H9 (cell line): ENCODE measurements around the gene MYL3. TPM values are rescaled to one million over a fixed set of nuclear protein-coding genes. Genes with fewer than 3 reads are reported as not detected.

Source experiments
- DNase-seq: peaks from one replicate; pipeline ENCODE4 v3.0.0-alpha.2; 2017
- H2AFZ ChIP-seq: one replicate; pipeline ENCODE4 v1.6.1; 2013; ENCODE audit warnings: mild to moderate bottlenecking, low read length, control low read depth, moderate library complexity
- H2AK5ac ChIP-seq: 2 replicates; pipeline ENCODE4 v1.6.1; 2013; ENCODE audit warnings: low read length, control low read depth, mixed read lengths; ENCODE audit not compliant: insufficient read length
- H2BK120ac ChIP-seq: one replicate; pipeline ENCODE4 v1.6.1; 2013; ENCODE audit warnings: low read depth, mild to moderate bottlenecking, low read length, control low read depth, inconsistent platforms; ENCODE audit not compliant: poor library complexity, severe bottlenecking
- H2BK12ac ChIP-seq: 2 replicates; pipeline ENCODE4 v1.6.1; 2013; ENCODE audit warnings: low read length, control low read depth, mixed read lengths, low read depth; ENCODE audit not compliant: insufficient read length
- H2BK15ac ChIP-seq: 2 replicates; pipeline ENCODE4 v1.6.1; 2013; ENCODE audit warnings: low read depth, low read length, control low read depth
- H2BK20ac ChIP-seq: one replicate; pipeline ENCODE4 v1.6.1; 2013; ENCODE audit warnings: low read depth, mild to moderate bottlenecking, low read length, control low read depth, inconsistent platforms; ENCODE audit not compliant: poor library complexity, severe bottlenecking
- H2BK5ac ChIP-seq: 2 replicates; pipeline ENCODE4 v1.6.1; 2013; ENCODE audit warnings: low read length, control low read depth, mixed read lengths; ENCODE audit not compliant: insufficient read length
- H3K14ac ChIP-seq: 2 replicates; pipeline ENCODE4 v1.6.1; 2013; ENCODE audit warnings: low read length, control low read depth; ENCODE audit not compliant: insufficient read depth
- H3K18ac ChIP-seq: 2 replicates; pipeline ENCODE4 v1.6.1; 2013; ENCODE audit warnings: low read depth, mild to moderate bottlenecking, mixed read lengths, low read length, control low read depth; ENCODE audit not compliant: insufficient read length
- H3K23ac ChIP-seq: 2 replicates; pipeline ENCODE4 v1.6.1; 2013; ENCODE audit warnings: low read length, control low read depth, mixed read lengths, low read depth; ENCODE audit not compliant: insufficient read length
- H3K23me2 ChIP-seq: 2 replicates; pipeline ENCODE4 v1.6.1; 2013; ENCODE audit warnings: low read depth, mild to moderate bottlenecking, mixed read lengths, low read length, control low read depth; ENCODE audit not compliant: insufficient read length, poor library complexity, severe bottlenecking
- H3K27ac ChIP-seq: 2 replicates; pipeline ENCODE4 v1.5.1; 2013; ENCODE audit warnings: low read length, control low read depth, mixed read lengths, low read depth; ENCODE audit not compliant: insufficient read length
- H3K27me3 ChIP-seq: 2 replicates; pipeline ENCODE4 v1.6.1; 2013; ENCODE audit warnings: low read length, control low read depth, inconsistent platforms; ENCODE audit not compliant: insufficient read depth
- H3K4ac ChIP-seq: 2 replicates; pipeline ENCODE4 v1.6.1; 2013; ENCODE audit warnings: low read depth, mild to moderate bottlenecking, control low read depth, inconsistent platforms, low read length, moderate library complexity
- H3K4me1 ChIP-seq: 2 replicates; pipeline ENCODE4 v1.6.1; 2013; ENCODE audit warnings: low read length, control low read depth, inconsistent platforms; ENCODE audit not compliant: insufficient read depth
- H3K4me2 ChIP-seq: 2 replicates; pipeline ENCODE4 v1.6.1; 2013; ENCODE audit warnings: low read length, control low read depth, mixed read lengths; ENCODE audit not compliant: insufficient read length, insufficient read depth
- H3K56ac ChIP-seq: 2 replicates; pipeline ENCODE4 v1.6.1; 2013; ENCODE audit warnings: low read depth, mild to moderate bottlenecking, mixed read lengths, low read length, control low read depth; ENCODE audit not compliant: insufficient read length
- H3K79me1 ChIP-seq: 2 replicates; pipeline ENCODE4 v1.6.1; 2013; ENCODE audit warnings: low read depth, mild to moderate bottlenecking, moderate library complexity, low read length, control low read depth, inconsistent platforms; ENCODE audit not compliant: insufficient read depth, poor library complexity, severe bottlenecking
- H3K79me2 ChIP-seq: 2 replicates; pipeline ENCODE4 v1.6.1; 2013; ENCODE audit warnings: low read length, control low read depth, inconsistent platforms; ENCODE audit not compliant: insufficient read depth
- H3K9ac ChIP-seq: 2 replicates; pipeline ENCODE4 v1.6.1; 2013; ENCODE audit warnings: low read length, control low read depth, mixed read lengths; ENCODE audit not compliant: insufficient read length; ENCODE audit errors: extremely low read depth
- H3K9me3 ChIP-seq: one replicate; pipeline ENCODE4 v1.6.1; 2013; ENCODE audit warnings: low read depth, low read length, inconsistent platforms; ENCODE audit not compliant: control insufficient read depth
- H3T11ph ChIP-seq: one replicate; pipeline ENCODE4 v1.6.1; 2013; ENCODE audit warnings: mild to moderate bottlenecking, low read length, control low read depth, inconsistent platforms
- H4K20me1 ChIP-seq: one replicate; pipeline ENCODE4 v1.6.1; 2013; ENCODE audit not compliant: control insufficient read depth, insufficient read length, insufficient read depth
- H4K5ac ChIP-seq: 2 replicates; pipeline ENCODE4 v1.6.1; 2013; ENCODE audit warnings: low read depth, mild to moderate bottlenecking, mixed read lengths, low read length, control low read depth; ENCODE audit not compliant: insufficient read length
- H4K8ac ChIP-seq: replicated peaks from 2 replicates; pipeline ENCODE4 v1.6.1; 2013; ENCODE audit warnings: low read length, control low read depth, mixed read lengths, low read depth; ENCODE audit not compliant: insufficient read length
- H4K91ac ChIP-seq: 2 replicates; pipeline ENCODE4 v1.6.1; 2013; ENCODE audit warnings: low read depth, mild to moderate bottlenecking, moderate library complexity, mixed read lengths, low read length, control low read depth; ENCODE audit not compliant: insufficient read length
- H3K27ac Mint-ChIP-seq, 3 experiments: 2 replicates in 2 of 3; 3 replicates in 1 of 3; pipeline ENCODE4 v1.8.0; 2020 to 2021; ENCODE audit warnings: mixed read lengths in 3 of 3, mild to moderate bottlenecking in 1 of 3, moderate library complexity in 1 of 3
- H3K27me3 Mint-ChIP-seq: 2 replicates; pipeline ENCODE4 v1.8.0; 2021; ENCODE audit warnings: low read depth, mild to moderate bottlenecking, moderate library complexity, mixed read lengths
- H3K36me3 Mint-ChIP-seq, 3 experiments: 2 replicates in 2 of 3; 3 replicates in 1 of 3; pipeline ENCODE4 v1.8.0; 2020 to 2021; ENCODE audit warnings: low read depth in 3 of 3, mixed read lengths in 3 of 3; ENCODE audit not compliant: insufficient read depth in 1 of 3
- H3K4me1 Mint-ChIP-seq, 2 experiments: 2 replicates each; pipeline ENCODE4 v1.8.0; 2020; ENCODE audit warnings: mixed read lengths in 2 of 2
- H3K4me3 Mint-ChIP-seq, 2 experiments: 2 replicates in 1 of 2; 3 replicates in 1 of 2; pipeline ENCODE4 v1.8.0; 2020 to 2021; ENCODE audit warnings: mild to moderate bottlenecking in 2 of 2, mixed read lengths in 2 of 2, moderate library complexity in 1 of 2
- H3K9me3 Mint-ChIP-seq, 2 experiments: 2 replicates in 1 of 2; 3 replicates in 1 of 2; pipeline ENCODE4 v1.8.0; 2020; ENCODE audit warnings: mild to moderate bottlenecking in 2 of 2, mixed read lengths in 2 of 2, moderate library complexity in 1 of 2
- CTCF ChIP-seq: fragments of 200-600 bp; sonication (generic); conservative IDR thresholded peaks from 3 replicates; pipeline ENCODE4 v1.8.0; 2021; ENCODE audit warnings: antibody characterized with exemption, mild to moderate bottlenecking
- WGBS: extraction: QIAGEN DNeasy Blood & Tissue Kit; methylation state at CpG from one replicate; pipeline ENCODE4 v1.1.7; 2013; ENCODE audit warnings: missing lambda C conversion rate, low lambda C conversion rate, mixed read lengths; ENCODE audit not compliant: insufficient read length; ENCODE audit errors: extremely low coverage; 5-methylcytosine and 5-hydroxymethylcytosine counted together
- total RNA-seq: library from RNA; stranded (reverse); gene quantifications from 2 replicates; pipeline ENCODE4 v1.2.1, GENCODE V29; 2021

MYL3 gene
- total RNA-seq, 1 experiment from 2014 or later, result 0.24 TPM

GRCh38 chr3:46895204-46895660 lies 32.0 kb upstream of the MYL3 start:
- H2BK120ac ChIP-seq, result no peak overlapping the region
- no peak overlapping the region for H2BK20ac ChIP-seq
- WGBS, result no CpG with 5 or more reads among the region's 5 CpGs
- no peak overlapping the region for H4K8ac ChIP-seq
- no peak overlapping the region for H2AK5ac ChIP-seq
- H2AFZ ChIP-seq, result no peak overlapping the region
- no peak overlapping the region for H3K56ac ChIP-seq
- no peak overlapping the region for H3K4ac ChIP-seq
- no peaks in the 10 kb centered on the region for H3K79me2 ChIP-seq
- no peak overlapping the region for H3K14ac ChIP-seq
- H2BK12ac ChIP-seq, result no peak overlapping the region
- no peak overlapping the region for H3K4me3 Mint-ChIP-seq
- peaks cover 16% of the 10 kb centered on the region; the same call in 1 of the 2 replicates for H3K27me3 ChIP-seq
- no peak overlapping the region for H3K9ac ChIP-seq
- no peak overlapping the region for H3K27ac Mint-ChIP-seq
- no peaks in the 10 kb centered on the region for H3K79me1 ChIP-seq
- no peak overlapping the region for H3K23ac ChIP-seq
- H3K18ac ChIP-seq, result no peak overlapping the region
- no peak overlapping the region for H3K27ac ChIP-seq
- no peak overlapping the region for H2BK5ac ChIP-seq
- H4K20me1 ChIP-seq, result no peaks in the 10 kb centered on the region
- H3K36me3 Mint-ChIP-seq, result no peaks in the 10 kb centered on the region
- H3K4me1 ChIP-seq, result no peaks in the 10 kb centered on the region; the same call in 1 of the 2 replicates
- no peaks in the 10 kb centered on the region; a peak in 1 of 5 replicates for H3K9me3 Mint-ChIP-seq
- H3K9me3 ChIP-seq, result no peaks in the 10 kb centered on the region
- no peak overlapping the region for H4K5ac ChIP-seq
- DNase-seq, result no peak
- H4K91ac ChIP-seq, result no peak overlapping the region
- no peak overlapping the region for H2BK15ac ChIP-seq
- no peak overlapping the region for H3T11ph ChIP-seq
- H3K4me1 Mint-ChIP-seq, result peaks cover 7 to 13% of the 10 kb centered on the region in 2 experiments
- peaks cover 63% of the 10 kb centered on the region for H3K27me3 Mint-ChIP-seq
- H3K23me2 ChIP-seq, result peaks cover 8% of the 10 kb centered on the region
- TF ChIP-seq CTCF, result peak; percentile 80
- H3K4me2 ChIP-seq, result no peak overlapping the region
